BJ (cell line): ENCODE data around the gene CDCP2. TPM values are rescaled to one million over a fixed set of nuclear protein-coding genes. Genes with fewer than 3 reads are reported as not detected.
"Not testable (repeated sequence)": the region's sequence is repeated elsewhere in the genome, so short reads cannot be mapped to it uniquely, and the experiment has no call there.

Experiments used
- CTCF ChIA-PET: fragments of 350-600 bp; formaldehyde crosslinking; extraction: SDS; loops from one replicate; lab custom pipeline; 2021; ENCODE audit warnings: antibody characterized with exemption, inconsistent platforms; lab: Yijun Ruan, JAX
- POLR2A ChIA-PET: fragments of 300-600 bp; sonication (Branson Sonifier 250); formaldehyde crosslinking; extraction: SDS; loops from one replicate; lab custom pipeline; 2021; ENCODE audit warnings: antibody characterized with exemption; lab: Charles Lee
- DNase-seq: peaks from one replicate; pipeline ENCODE4 v3.0.0-alpha.2; 2011; ENCODE audit warnings: low read depth
- H3K27me3 ChIP-seq: 2 replicates; pipeline ENCODE4 v1.6.0; 2011; ENCODE audit warnings: low read length; ENCODE audit not compliant: control insufficient read depth, insufficient read depth
- H3K36me3 ChIP-seq: 2 replicates; pipeline ENCODE4 v1.5.1; 2011; ENCODE audit warnings: low read length; ENCODE audit not compliant: control insufficient read depth, insufficient read depth
- H3K4me3 ChIP-seq: 2 replicates; pipeline ENCODE4 v1.5.1; 2011; ENCODE audit warnings: low read depth, mild to moderate bottlenecking, control low read depth, low read length
- polyA plus RNA-seq: library from polyadenylated mRNA; depleted of rRNA; stranded (reverse); fragments of >200 nt; gene quantifications from 2 replicates; pipeline ENCODE4 v1.2.3, GENCODE V29; 2011
- TF ChIP-seq, protein P1 (sequence below): IDR thresholded peaks from 2 replicates; pipeline ENCODE4 v1.5.1; 2011; ENCODE audit warnings: low read depth, mild to moderate bottlenecking, control low read depth, inconsistent platforms, low read length, moderate library complexity; ENCODE audit not compliant: insufficient read depth

Gene CDCP2
- polyA plus RNA-seq, 1 experiment = not detected

- no peaks in the 10 kb centered on the region for H3K27me3 ChIP-seq
- ChIA-PET CTCF (interaction anchor here (0.6 to 1.3 kb wide), 3 partner anchors 8 to 215 kb away, joined by 3 read pairs; no protein-coding TSS in a partner anchor), POLR2A (no interaction called here)
- no peaks in the 10 kb centered on the region for H3K36me3 ChIP-seq
- no peak for DNase-seq
- TF ChIP-seq, protein P1, sequence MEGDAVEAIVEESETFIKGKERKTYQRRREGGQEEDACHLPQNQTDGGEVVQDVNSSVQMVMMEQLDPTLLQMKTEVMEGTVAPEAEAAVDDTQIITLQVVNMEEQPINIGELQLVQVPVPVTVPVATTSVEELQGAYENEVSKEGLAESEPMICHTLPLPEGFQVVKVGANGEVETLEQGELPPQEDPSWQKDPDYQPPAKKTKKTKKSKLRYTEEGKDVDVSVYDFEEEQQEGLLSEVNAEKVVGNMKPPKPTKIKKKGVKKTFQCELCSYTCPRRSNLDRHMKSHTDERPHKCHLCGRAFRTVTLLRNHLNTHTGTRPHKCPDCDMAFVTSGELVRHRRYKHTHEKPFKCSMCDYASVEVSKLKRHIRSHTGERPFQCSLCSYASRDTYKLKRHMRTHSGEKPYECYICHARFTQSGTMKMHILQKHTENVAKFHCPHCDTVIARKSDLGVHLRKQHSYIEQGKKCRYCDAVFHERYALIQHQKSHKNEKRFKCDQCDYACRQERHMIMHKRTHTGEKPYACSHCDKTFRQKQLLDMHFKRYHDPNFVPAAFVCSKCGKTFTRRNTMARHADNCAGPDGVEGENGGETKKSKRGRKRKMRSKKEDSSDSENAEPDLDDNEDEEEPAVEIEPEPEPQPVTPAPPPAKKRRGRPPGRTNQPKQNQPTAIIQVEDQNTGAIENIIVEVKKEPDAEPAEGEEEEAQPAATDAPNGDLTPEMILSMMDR = no peak
- no peak overlapping the region for H3K4me3 ChIP-seq
Measured at GRCh38 chr1:54168206-54168965, 15.6 kb upstream of the CDCP2 start.

DNA sequence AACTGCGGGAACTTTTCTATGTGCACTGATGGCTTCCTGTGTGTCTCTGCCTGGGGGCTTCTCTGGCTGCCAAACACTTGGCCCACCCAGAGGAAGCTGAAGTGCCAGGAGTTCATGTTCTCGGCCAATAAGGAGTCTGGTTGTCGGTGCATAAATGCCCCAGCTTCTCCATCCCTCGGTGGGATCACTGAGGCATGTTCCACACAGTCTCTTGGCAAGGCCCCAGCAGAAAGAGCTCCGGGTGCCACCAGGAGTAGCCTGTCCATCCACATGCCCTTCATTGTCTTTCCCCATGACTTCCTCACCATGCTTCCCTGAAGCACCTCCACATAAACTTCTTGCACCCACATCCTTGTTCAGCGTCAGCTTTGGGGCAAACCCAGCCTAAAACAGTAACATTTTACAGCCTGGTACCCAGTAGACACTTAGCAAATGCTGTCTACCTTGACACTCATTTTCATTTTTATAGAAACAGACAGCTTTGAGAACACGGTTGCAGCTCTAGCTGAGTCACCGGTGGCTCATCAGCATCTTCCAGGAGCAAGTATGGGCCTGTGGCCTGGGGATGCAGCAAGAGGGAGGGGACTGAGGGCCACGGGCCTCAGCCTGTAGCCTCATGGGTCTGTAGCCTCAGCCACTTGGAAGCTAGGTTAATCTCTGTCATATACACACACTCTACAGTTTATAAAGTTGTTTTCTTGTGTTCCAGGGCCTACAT, 14.8 kb upstream of the CDCP2 start:
- DNase-seq = no peak
- CTCF ChIA-PET = interaction anchor here (0.8 to 1.3 kb wide), 2 partner anchors 14 to 46 kb away, joined by 3 read pairs; no protein-coding TSS in a partner anchor
- Histone ChIP-seq H3K27me3 (no peaks in the 10 kb centered on the region), H3K4me3 (no peak overlapping the region), H3K36me3 (no peaks in the 10 kb centered on the region)
- TF ChIP-seq, protein P1 = no peak
- POLR2A ChIA-PET = no interaction called here

- H3K4me3 ChIP-seq, POLR2A ChIA-PET, CTCF ChIA-PET, H3K36me3 ChIP-seq, H3K27me3 ChIP-seq, DNase-seq: not testable (repeated sequence)
Measured at GRCh38 chr1:54166357-54166756, 13.6 kb upstream of the CDCP2 start.

DNA sequence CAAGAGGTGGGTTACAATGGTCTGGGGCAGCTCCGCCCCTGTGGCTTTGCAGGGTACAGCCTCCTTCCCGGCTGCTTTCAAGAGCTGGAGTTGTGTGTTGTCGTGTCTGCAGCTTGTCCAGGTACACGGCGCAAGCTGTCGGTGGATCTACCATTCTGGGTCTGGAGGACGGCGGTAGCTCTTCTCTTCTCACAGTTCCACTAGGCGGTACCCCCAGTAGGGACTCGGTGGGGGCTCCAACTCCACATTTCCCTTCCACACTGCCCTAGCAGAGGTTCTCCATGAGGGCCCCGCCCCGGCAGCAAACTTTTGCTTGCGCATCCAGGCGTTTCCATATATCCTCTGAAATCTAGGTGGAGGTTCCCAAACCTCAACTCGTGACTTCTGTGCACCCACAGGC, 12.3 kb upstream of the CDCP2 start:
- DNase-seq = no peak
- CTCF ChIA-PET = no interaction called here
- POLR2A ChIA-PET = no interaction called here
- H3K27me3 ChIP-seq = no peaks in the 10 kb centered on the region
- TF ChIP-seq, protein P1 = no peak
- no peaks in the 10 kb centered on the region for H3K36me3 ChIP-seq
- H3K4me3 ChIP-seq = no peak overlapping the region

DNA sequence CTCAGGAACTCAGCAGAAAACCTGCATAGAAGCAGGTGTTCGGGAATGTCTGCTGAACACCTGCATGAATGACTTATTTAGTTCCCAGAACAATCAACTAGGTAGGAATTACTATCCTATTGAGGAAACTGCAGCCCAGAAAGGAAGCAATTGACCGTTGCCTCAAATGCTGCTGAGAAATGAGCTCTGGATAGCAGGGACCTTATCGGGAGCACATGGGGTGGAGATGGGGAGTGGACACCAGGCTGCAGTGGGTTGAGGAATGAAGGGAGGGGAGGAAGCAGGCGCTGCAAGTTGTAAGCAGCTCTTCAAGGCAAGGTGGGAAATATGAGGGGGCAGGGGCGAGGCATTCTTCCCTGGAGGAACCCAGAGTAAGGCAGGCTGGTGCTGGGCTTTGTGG, 10.8 kb upstream of the CDCP2 start:
- Histone ChIP-seq H3K36me3 (no peaks in the 10 kb centered on the region), H3K4me3 (no peak overlapping the region), H3K27me3 (no peaks in the 10 kb centered on the region)
- TF ChIP-seq, protein P1 = no peak
- ChIA-PET POLR2A (no interaction called here), CTCF (interaction anchor here (0.9 to 1.1 kb wide), 3 partner anchors 41 to 336 kb away, joined by 3 to 4 read pairs (median 3); no protein-coding TSS in a partner anchor)
- DNase-seq = no peak
